CD4-positive, alpha-beta T cell treated with Interferon gamma for 1 hour (primary cell): ENCODE data around the gene GABRG3.

ENCODE experiments used
- DNase-seq: peaks from one replicate; pipeline ENCODE4 v3.0.0-alpha.2; 2020

The GABRG3 gene

DNA sequence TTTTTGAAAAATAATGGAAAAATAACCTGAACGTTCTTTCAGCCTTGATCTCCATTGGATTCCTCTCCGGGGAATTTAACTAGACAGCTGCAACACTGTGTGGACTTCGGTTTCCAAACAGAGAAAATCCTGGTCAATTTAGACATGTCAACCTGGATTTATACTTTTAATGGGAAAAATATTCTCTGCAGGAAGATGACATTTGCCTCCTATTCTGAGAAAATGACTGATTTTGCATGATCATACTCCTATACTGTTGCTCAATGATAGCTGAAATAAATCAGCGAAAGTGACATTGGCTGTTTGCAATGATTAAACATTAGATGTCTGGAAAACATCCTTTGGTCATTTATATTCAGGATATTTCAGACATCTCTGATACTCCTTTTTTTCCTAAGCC is 94.8 kb downstream of the GABRG3 start:
- no peak for DNase-seq

DNA sequence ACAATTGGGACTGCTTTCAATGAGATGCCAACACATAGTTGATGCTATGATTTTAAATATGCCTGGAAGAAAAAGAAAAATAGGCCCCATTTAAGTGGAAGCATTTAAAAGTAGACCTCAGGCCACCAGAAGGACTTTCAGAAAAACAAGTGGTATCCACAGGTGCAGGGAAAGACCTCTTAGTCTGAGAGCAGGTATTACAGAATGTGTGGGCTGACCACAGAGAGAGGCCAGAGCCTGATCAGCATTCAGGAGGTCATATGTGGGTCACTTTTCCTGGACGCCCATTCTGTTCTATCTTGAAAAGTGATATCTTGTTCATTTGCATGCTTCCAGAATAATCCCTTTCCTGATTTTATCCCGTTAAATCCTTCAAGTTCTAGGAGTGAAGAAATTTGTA is 95.5 kb downstream of the GABRG3 start:
- DNase-seq: no peak

DNA sequence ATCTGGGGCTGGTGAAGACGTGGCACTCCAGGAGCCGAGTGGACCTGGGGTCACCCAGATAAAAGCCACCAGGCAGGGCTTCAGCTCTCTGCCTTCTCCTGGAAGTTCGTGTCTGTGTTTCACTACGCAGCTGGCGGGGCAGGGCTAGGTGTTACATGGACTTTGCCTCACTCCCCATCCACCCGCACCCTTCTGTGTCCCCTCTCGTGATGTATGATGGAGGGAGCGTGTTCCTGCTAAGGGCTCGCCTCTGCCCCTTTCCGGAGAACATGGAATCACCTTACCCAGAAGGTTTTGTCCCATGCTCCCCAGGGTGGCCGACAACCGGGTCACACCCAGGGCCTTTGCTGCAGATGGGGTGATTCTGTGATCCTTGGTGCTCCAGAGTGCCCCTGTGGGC is 96.2 kb downstream of the GABRG3 start:
- no peak for DNase-seq

DNA sequence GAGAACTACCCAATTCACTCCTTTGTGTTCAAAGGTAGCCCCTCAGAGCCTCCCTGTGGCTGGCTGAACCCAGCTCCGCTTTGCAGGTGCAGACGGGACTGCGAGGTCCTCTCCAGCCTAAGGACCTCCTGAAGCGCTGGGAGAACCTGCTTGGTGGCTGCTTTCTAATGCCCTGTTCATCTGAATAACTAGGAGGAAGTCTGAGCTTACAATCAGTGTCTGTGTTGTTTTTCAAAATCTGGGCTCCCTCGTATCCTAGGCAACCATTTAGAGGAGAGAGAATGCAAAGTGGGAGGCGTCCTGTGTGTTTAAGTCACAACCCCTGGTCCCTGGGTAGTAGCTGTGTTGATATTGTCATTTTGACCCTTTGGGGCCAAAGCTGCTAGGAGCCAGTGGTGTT is 99.9 kb downstream of the GABRG3 start:
- DNase-seq: no peak

DNA sequence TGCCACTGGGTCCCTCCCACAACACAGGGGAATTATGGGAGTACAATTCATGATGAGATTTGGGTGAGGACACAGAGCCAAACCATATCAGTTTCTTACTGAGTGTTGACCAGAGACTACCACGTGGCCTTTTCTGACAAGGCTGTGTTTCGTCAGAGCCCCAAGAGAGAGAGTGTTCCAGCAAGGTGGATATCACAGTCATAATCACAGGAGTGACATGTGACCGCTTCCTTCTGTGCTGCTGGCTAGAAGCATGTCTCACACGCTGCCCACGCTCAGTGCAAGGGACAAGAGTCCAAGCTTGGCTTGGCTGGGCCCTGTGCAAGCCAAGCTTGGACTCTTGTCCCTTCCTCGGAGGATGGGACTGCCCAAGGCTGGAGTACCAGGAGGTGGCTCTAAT is 103.2 kb downstream of the GABRG3 start:
- no peak for DNase-seq

DNA sequence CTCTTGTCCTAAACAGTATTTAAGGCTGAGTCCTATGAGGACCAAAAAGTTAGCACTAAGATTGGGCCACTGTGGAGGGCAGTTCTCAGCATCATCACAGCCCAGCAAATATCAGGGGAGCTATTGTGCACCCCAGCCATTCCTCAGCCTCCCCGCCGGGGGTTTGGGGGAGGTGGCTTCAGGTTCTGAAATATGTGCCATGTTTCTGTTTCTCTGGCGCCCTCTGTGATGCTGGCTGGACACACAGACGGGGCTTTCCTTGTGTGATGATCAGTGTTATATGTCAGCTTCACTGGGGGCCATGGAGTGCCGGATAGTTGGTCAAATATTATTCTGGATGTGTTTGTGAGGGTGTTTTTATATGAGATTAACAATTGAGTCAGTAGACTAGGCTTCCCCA is 106.8 kb downstream of the GABRG3 start:
- DNase-seq: no peak

DNA sequence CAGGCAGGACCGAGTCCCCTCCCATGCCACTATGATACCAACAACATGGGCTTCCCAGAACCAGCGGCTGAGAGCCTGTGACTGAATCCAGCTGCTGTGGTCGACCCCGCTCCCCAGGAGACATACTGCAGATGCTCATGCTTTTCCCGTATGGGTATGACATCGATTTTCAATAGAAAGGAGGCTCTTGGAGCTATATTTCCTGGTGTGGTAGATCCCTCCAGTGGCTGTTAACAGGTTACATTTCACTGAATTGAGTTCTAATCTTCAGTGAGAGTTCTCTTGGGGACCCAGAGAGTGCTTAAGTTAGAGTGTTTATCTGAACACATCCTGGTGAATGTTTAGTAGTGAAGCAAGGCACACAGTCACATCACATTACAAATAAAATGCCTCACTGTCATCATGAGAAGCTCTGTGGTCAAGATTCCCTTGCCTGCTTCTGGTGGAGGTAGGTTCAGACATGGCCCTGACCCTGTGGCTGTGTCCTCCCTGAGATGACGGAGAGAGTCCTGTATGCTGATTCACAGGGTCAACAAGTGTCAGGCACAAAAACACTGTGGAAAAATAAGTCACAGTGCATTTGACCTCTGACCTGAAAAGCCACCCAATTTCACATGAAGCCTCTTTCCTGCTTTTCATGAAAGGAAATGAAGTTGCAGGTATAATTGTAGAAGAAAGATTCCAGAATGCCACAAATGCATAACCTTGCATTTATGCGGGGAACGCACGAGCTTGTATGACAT is 110.9 kb downstream of the GABRG3 start:
- DNase-seq: no peak

DNA sequence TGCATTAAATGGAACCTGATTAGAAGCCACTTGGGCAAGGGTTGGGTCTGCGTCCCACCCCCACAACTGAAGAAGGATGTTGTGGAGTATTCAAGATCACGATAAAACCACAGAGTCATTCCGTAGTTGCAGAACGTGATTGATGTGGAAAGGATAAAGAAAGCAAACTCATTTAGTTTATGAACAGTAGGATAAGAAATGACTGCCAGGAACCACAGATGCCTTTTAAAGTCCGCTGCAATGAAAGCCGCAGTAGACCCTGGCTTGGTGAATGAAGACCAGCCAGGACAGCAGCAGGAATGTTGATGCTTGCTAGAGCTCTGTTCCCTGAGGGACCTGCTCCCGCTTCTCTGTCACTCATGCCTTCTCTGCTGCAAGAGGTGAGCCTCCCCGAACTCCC is 111.5 kb downstream of the GABRG3 start:
- no peak for DNase-seq

DNA sequence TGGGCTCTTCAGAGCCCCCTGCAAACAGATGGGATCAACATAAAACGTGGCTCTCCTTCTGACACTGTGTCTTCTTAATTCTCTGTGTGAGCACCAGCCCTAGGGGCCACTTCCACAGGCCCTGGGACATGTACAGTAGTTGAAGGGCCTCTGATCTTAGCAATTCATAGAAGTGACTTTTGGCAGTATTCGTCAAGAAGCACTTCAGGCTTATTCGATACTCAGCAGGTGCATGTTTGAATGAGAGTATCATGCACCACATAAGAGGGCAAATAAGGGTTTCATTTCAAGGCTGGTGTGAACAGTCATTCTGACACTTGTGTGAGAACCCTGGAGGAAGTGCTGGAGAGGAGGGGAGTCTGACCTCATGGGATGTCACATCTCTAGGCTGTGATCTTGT is 113.9 kb downstream of the GABRG3 start:
- no peak for DNase-seq

DNA sequence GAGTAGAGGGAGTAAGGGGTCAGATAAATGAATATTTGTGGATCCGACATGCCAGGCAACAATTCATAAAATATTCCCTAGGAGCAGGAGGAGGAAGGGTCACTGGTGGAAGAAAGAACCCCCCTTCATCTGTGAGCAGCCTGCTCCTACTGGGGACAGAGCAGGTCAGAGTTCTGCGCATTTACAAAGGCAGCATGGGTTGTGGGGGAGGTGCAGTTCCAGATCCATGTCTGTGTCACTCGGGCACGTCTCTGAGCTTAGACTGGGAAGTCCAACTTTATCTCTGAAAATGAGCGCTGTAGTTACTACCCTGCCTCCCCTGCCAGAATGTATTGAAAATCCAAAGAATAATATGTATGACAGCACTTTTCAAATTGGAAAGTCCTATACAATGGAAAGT is 115.2 kb downstream of the GABRG3 start:
- DNase-seq: no peak

DNA sequence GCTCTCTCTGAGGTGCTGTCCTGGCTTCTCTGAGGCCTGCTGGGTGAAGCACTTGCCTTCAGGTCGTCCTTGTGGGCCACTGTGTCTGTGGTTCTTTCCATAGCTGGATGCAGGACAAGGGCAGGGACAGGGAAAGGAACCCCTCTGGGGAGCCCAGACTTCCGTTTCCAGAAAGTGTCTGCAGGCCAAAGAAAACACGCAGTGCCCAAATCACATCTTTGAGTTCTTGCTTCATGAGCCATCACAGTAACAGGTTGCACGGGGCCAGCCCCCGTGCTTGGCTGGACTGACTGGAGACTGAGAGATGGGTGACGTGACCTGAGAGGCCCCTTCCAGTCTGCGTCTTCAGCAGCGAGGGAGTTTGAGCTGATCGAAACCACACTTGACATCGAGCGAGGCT is 115.8 kb downstream of the GABRG3 start:
- DNase-seq: no peak

DNA sequence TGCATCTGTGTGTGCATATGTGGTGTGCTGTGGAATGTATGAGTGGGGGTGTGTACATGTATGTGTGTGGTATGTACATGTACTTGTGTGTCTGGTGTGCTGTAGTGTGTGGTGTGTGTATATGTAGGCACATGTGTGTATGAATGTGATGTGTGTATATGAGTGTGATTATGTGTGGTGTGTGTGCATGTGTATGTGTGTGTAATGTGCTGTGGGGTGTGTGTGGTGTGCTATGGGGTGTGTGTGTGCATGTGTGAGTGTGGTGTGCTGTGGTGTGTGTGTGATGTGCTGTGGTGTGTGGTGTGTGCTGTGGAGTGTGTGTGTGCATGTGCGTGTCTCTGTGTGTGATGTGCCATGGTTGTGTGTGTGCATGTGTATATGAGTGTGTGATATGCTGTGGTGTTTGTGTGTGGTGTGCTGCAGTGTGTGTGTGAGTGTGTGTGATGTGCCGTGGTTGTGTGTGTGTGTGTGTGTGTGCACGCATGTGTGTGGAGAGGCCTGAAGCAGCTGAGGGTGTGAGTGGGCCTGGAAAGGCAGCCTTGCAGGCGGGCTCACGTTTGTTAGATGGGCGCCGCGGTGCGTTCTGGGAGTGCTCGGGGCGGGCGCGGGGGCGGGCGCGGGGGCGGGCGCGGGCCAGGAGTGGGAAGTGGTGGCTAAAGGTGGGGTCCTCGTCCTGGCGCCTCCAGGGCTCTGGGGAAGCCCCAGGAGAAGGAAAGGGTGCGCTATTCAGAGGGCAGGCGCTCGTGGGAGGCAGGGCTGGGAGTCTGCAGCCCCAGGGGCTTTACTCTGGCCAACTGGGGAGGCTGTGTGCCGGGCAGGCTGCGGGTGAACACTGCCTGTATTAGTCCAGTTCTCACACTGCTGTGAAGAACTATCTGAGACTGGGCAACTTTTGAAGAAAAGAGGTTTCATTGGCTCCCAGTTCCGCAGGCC is 116.9 kb downstream of the GABRG3 start:
- no peak for DNase-seq

DNA sequence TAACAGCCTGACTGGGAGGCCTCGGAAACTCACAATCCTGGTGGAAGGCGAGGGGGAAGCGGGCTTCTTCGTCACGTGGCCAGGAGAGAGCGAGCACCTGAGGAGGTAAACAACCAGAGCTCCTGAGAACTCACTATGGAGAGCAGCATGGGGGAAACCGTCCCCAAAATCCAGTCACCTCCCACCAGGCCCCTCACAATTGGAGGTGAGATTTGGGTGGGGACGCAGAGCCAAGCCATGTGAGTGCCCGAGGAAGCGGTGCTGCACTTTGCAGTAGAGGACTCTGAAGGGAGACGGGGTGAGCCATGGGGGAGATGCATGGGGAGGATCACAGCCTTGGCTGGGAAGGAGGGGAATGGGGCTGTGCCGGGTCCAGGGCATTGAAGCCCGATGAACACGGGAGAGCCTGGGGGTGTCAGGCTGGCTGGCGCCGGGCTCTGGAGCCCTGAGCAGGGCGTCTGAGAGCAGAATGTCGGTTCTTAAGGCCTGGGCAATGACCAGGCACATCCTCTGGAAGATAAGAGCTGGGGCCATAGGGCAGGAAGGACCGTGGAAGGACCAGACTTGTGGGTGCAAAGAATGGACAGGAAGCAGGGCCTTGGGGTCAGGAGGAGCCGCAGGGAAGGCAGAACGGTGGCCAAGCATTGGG is 117.7 kb downstream of the GABRG3 start:
- DNase-seq: no peak

DNA sequence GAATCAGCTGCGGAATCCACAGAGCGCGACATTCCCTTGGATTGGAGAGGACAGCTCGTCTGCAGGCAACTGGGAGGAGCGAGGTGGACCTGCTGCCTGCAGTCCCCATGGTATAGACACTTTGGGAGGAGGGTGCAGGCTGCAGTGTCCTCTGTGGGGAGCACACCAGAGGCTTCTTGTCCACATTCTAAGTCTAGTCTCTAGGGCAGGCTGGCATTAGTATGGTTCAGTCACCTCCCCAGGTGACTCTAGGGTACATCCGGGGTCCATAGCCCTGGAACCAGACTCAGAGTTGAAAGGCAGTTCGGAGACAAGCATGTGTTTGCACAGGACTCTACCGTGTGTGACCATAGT is 118.2 kb downstream of the GABRG3 start:
- DNase-seq: no peak

DNA sequence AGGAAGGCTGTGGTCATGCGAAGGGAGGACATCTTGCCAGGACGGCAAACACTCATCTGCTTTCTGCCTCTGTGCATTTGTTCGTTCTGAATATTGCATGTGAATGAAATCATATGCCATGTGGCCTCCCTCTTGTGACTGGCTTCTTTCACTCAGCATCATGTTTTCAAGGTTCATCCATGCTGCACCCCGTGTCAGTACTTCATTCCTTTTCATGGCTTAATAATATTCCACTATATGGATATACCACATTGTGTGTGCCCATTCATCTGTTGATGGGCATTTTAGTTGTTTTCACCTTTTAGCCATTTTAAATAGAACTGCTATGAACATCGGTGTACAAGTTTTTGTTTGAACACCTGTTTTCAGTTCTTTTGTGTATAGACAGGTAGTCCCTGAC is 118.7 kb downstream of the GABRG3 start:
- DNase-seq: no peak

DNA sequence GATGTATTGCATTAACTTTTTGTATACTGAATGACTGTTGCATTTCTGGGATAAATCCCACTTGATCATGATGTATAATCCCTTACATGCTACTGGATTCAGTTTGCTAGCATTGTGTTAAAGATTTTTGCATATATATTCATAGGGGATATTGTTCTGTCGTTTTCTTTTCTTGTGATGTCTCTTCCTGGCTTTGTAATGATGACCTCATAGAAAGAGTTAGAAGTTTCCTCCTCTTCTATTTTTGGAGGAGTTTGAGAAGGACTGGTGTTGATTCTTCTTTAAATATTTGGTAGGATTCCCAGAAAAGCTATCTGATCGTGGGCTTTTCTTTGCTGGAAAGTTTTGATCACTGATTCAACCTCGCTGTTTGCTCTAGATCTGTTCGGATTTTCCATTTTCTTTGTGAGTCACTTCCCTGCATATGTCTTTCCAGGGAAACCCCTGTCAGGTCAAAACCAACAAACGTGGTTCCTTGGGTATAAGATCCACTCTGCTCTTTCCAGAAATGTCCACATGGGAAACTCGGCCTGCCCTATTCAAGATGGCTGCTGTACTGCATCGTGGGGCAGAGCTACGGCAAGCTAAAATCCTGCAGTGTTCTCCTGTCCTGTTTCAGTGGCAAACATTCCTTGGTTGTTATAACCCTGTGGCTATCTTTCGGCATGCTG is 120.4 kb downstream of the GABRG3 start:
- no peak for DNase-seq

DNA sequence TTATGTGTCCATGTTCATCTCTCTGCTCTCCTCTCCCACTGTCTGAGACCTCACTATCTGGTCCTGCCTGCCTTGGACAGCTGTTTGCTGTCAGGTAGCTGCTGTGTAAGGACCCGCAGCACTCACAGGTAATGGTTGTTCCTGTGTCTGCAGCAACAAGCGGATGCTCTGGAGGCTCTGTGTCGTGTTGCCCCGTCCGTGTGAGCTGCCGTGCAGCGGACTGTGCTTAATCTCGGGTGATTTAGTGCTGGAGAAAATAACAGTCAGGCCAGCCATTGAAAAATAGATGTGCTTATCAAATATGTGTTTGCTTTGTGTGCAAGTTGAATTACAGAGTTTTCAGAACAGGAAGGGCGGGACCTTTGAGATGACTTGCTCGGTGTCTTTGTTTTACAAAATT is 121.4 kb downstream of the GABRG3 start:
- no peak for DNase-seq

DNA sequence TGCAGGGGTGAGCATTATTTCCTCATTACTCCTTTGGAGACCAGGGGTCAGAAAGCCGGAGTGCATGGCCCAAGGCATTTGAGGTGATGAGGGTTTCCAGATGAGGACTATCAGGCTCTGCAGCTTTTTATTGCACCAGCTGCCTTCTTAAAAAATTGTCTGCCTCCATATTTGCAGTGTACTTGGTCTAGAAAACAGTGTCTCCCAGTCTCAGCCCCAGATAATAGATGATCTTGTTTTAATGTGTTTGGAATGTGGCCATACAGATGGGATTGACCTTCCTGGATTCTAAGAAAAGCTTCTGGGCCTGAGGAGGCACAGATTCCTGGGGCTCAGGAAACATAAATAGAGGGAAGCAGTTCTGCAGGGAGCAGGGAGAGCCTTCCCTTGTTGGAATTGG is 123.3 kb downstream of the GABRG3 start:
- DNase-seq: no peak

DNA sequence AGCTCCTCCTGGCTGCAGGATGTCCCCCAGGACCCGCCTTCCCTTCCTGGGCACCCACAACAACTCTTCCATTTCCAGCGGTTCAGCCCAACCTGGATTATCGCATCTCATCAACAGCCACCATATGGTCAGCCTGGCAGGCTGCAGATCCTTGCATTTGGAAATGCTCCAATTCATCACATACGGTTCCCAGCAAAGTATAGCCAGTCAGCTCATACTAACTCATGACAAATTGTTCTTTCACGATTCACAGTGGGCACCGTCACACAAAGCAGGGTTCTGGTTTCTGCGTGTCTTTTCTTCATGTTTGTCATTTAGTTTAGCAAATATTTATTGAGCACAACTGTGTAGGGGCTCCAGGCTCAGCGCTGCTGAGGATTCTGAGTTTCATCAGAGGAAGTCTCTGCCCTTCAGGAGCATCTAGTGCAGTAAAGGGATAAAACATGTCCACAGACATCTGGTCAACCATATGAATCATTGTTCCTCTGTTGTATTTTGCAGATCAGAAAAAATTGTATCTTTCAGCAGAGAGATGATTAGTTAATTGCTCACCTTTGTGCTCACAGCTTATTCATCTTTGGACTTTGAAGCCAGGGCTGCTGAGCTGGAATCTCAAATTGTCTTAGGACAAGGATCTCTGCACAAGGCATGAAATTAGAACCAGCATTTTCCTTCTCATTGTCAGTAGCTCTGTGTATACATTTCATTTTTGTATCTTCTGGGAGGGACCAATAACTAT is 125.1 kb downstream of the GABRG3 start:
- no peak for DNase-seq

DNA sequence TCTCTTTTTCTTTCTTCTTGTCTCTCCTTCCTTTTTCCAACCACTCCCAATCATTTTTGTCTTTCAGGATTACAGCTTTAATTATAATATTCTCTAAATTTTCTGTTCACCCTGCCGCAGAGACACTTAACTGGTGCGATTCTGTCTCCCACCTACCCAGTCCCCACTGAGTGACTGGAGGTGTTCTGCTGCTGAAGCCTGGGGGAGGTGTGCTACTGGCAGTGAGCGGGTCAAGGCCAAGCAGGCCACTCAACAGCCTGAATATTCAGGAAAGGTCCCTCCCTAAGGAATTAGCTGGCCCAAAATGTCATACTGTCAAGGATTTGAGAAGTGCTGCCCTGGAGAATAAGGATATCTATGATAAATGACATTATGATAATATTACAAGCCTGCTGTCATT is 126.5 kb downstream of the GABRG3 start:
- DNase-seq: no peak

DNA sequence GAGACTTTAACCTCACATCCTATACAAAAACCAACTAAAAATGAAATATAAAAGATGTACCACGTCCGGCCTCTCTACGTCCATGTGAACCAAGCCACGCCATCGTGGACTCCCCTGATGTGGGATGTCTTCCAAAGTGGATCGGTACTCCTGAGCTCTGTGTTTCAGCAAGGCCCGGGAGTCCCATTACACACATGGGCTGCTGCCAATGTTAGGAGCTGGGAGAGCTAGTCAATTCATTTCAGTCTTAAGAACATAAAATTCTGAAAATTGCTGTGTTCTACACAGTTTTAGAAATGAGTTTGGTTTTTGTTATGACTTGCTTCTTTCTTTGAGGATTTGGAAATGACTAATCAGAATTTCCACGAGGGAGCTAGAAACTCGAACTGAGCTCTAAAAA is 131.0 kb downstream of the GABRG3 start:
- no peak for DNase-seq

DNA sequence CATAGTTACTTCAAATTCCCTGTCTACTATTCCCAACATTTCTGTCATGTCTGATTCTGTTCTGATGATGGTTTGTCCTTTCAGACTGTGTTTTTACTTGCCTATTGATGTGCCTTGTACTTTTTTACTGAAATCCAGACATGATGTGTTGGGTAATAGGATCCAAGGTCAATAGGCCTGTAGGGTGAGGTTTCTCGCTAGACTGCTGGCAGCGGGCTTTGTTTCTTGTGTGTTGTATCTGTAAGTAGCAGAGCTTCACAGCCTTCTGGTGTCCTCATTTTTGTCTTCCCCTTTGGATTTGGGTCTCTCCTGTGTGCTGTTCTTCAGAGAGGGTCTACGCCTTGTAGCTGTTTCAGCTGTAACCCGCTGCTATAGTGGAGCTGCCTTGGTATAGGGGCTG is 140.3 kb downstream of the GABRG3 start:
- DNase-seq: no peak

DNA sequence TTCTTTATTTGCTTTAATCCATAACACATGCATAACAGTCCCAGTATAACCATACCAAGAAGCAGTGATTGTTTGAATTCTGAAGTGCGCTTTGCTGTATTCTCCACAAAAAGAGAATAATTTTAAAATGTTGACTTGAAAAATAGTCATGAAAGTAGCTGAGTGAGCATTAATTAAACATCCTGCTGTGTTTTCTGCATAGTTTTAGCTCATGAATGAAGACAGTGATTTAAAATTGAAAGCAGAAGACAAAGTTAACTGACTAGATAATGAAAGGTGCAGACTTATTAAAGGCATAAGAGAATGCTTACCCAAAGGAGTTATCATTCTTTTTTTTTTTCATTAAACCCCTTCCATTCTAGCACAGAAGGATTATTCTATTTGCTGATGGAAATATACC is 143.5 kb downstream of the GABRG3 start:
- DNase-seq: no peak
